Measurements from ENCODE around the gene ZNF420. TPM values are rescaled to one million over a fixed set of nuclear protein-coding genes. Genes with fewer than 3 reads are reported as not detected.
A peak's percentile ranks its signal among the peaks of the same experiment; 100 is the strongest.

ZNF420 gene
- total and polyA plus RNA-seq, 2 of the 8 experiments (the other 6 are each of a cell fraction or from before 2014, with no cell fraction given) = 1.7 to 8.8 TPM

- Histone ChIP-seq H3K23ac (ENCODE audit: insufficient read length) (no peak within 1 kb of the TSS), H3K27ac (ENCODE audit: low read depth, low read length) (0 out of 2 replicates have a peak within 1 kb of the TSS, but pooled peaks have one; percentile 51), H3K4me2 (ENCODE audit: insufficient read depth in 1 of 2, low read depth in 2 of 2, low read length in 2 of 2) (peak within 1 kb of the TSS; percentile 67 to 68), H3K9ac (replicated peaks in 1 of 4; ENCODE audit: extremely low read depth in 1 of 4, low read depth in 3 of 4, low read length in 3 of 4) (peak within 1 kb of the TSS in 3 of 4 experiments; percentile 51 to 82 (median 59); a peak in 6 of 7 replicates), H2AFZ (ENCODE audit: low read length) (peak within 1 kb of the TSS; percentile 99), H2BK12ac (ENCODE audit: low read depth, low read length) (0 out of 2 replicates have a peak within 1 kb of the TSS, but pooled peaks have one; percentile 52), H3K79me2 (ENCODE audit: control insufficient read depth in 1 of 2, insufficient read depth in 2 of 2, low read length in 2 of 2) (peaks cover 0 to 3% of the 10 kb centered on the region in 2 experiments; a peak in 1 of 4 replicates), H3K4me3 (ENCODE audit: extremely low read depth in 1 of 4, insufficient read depth in 2 of 4, low read depth in 3 of 4, low read length in 4 of 4) (peak within 1 kb of the TSS; percentile 87 to 97 (median 91)), H3K56ac (replicated peaks; ENCODE audit: insufficient read length, low read depth, low read length) (no peak within 1 kb of the TSS), H4K8ac (ENCODE audit: extremely low read depth, insufficient read depth, low read length) (peak within 1 kb of the TSS; percentile 73; the same call in 1 of the 2 replicates), H3K4ac (replicated peaks; ENCODE audit: insufficient read length, low read depth, low read length) (no peak within 1 kb of the TSS), H2BK120ac (replicated peaks; ENCODE audit: low read depth, low read length) (no peak within 1 kb of the TSS), H4K20me1 (replicated peaks in 1 of 2; ENCODE audit: control insufficient read depth in 1 of 2, insufficient read depth in 2 of 2, low read length in 2 of 2) (no peaks in the 10 kb centered on the region), H3K79me1 (ENCODE audit: low read depth, low read length) (no peaks in the 10 kb centered on the region), H3K23me2 (ENCODE audit: low read depth, low read length) (peaks cover 3% of the 10 kb centered on the region; the same call in 1 of the 2 replicates), H4K91ac (replicated peaks; ENCODE audit: insufficient read length, low read length) (no peak within 1 kb of the TSS), H2BK15ac (ENCODE audit: low read length) (peak within 1 kb of the TSS; percentile 50; the same call in 1 of the 2 replicates), H2BK20ac (ENCODE audit: low read length) (no peak within 1 kb of the TSS), H3K14ac (ENCODE audit: insufficient read length) (no peak within 1 kb of the TSS), H3K18ac (ENCODE audit: extremely low read depth, low read length) (peak within 1 kb of the TSS; percentile 22; the same call in 1 of the 2 replicates), H3K4me1 (replicated peaks in 1 of 4; ENCODE audit: control insufficient read depth in 3 of 4, insufficient read depth in 4 of 4, low read length in 3 of 4) (no peaks in the 10 kb centered on the region), H3K9me3 (ENCODE audit: insufficient read depth in 2 of 2, low read depth in 1 of 2, low read length in 1 of 2) (peaks cover 13 to 17% of the 10 kb centered on the region in 2 experiments), H4K5ac (ENCODE audit: insufficient read length, low read depth, low read length) (no peak within 1 kb of the TSS), H2BK5ac (ENCODE audit: low read depth, low read length) (no peak within 1 kb of the TSS), H3K36me3 (ENCODE audit: control insufficient read depth in 2 of 4, insufficient read depth in 4 of 4, low read length in 3 of 4) (peaks cover 3 to 19% (median 11%) of the 10 kb centered on the region in 4 experiments; a peak in 7 of 8 replicates), H3K27me3 (replicated peaks in 1 of 4; ENCODE audit: control insufficient read depth in 3 of 4, extremely low read depth in 1 of 4, insufficient read depth in 3 of 4, low read length in 3 of 4) (no peaks in the 10 kb centered on the region), H2AK5ac (ENCODE audit: low read depth, low read length) (no peak within 1 kb of the TSS)
- FAIRE-seq (peak; percentile 100), DNase-seq (ENCODE audit: low read depth in 1 of 2, low spot score in 2 of 2) (peak; percentile 58 to 92)
- ChIA-PET CTCF (ENCODE audit: partially characterized antibody) (interaction anchor here (0.6 to 1.2 kb wide), 2 partner anchors 8 to 45 kb away, joined by 3 read pairs; no protein-coding TSS in a partner anchor), POLR2A (ENCODE audit: partially characterized antibody) (interaction anchor here (0.8 to 2.7 kb wide), 4 partner anchors 9 to 95 kb away, joined by 3 to 10 read pairs (median 6); partner anchors contain the start of genes ZNF383 and ZNF420)
- WGBS, 2 experiments (ENCODE audit: extremely low coverage in 1 of 2, insufficient coverage in 1 of 2, insufficient read length in 1 of 2, insufficient replicate concordance in 2 of 2, low coverage in 1 of 2, low lambda C conversion rate in 2 of 2, missing lambda C conversion rate in 1 of 2) = 8% methylated on average over 30 of the region's 30 CpGs; no CpG with 5 or more reads in 1 of the 2 experiments
- no peak for TF ChIP-seq EP300 (IDR thresholded peaks at IDR 0.05; ENCODE audit: borderline replicate concordance in 1 of 2, low read depth in 2 of 2, low read length in 2 of 2)
- TF ChIP-seq ASH2L (IDR thresholded peaks at IDR 0.05; ENCODE audit: low read length) = peak; percentile 72
- no peak for TF ChIP-seq CBX5 (IDR thresholded peaks at IDR 0.05; ENCODE audit: low read depth, low read length)
- no peak for TF ChIP-seq MAFK (IDR thresholded peaks at IDR 0.05; ENCODE audit: low read depth, low read length)
- TF ChIP-seq ZNF274 (IDR thresholded peaks at IDR 0.05; ENCODE audit: borderline replicate concordance, extremely low read depth, low read length) = no peak
- TF ChIP-seq RBBP5 (IDR thresholded peaks at IDR 0.05; ENCODE audit: borderline replicate concordance, low read depth, low read length) = no peak
- TF ChIP-seq CHD2 (IDR thresholded peaks at IDR 0.05; ENCODE audit: low read length) = no peak
- TF ChIP-seq RNF2 (IDR thresholded peaks at IDR 0.05; ENCODE audit: borderline replicate concordance, low read depth, low read length, missing control alignments, poor library complexity, severe bottlenecking) = no peak
- TF ChIP-seq TEAD4 (IDR thresholded peaks at IDR 0.05; ENCODE audit: low read depth, low read length) = 0 out of 2 replicates have a peak, but pooled peaks have one; percentile 5
Observed at GRCh38 chr19:37172368-37173366, 94.4 kb downstream of the ZNF420 start, which contains the start of gene ZNF585A. ZNF585A (minus strand) TSS chr19:37172695; CDS start chr19:37169910, 2,785 bp downstream.

All from H1 (cell line).